Measurements from ENCODE around the gene TRPM8.

- TF ChIP-seq REST (IDR thresholded peaks at IDR 0.05; ENCODE audit: insufficient read depth in 1 of 2, low read depth in 2 of 2, low read length in 1 of 2): no peak
- TF ChIP-seq POLR2AphosphoS5 (IDR thresholded peaks at IDR 0.05; ENCODE audit: low read depth, low read length): no peak
- TF ChIP-seq CTCF (IDR thresholded peaks at IDR 0.05): no peak
Measured at GRCh38 chr2:234027641-234028040, 110.5 kb downstream of the TRPM8 start.

Data from Panc1 (cell line).